Brain pericyte (primary cell): ENCODE data around the gene FAM120B.

Experiments used
- DNase-seq: peaks from one replicate; pipeline ENCODE4 v3.0.0-alpha.2; 2012; ENCODE audit warnings: low read depth, low spot score

Gene FAM120B

GRCh38 chr6:170355661-170356060 lies 49.1 kb downstream of the FAM120B start:
- DNase-seq: no peak

GRCh38 chr6:170357812-170358211 lies 51.3 kb downstream of the FAM120B start:
- DNase-seq: no peak

- no peak for DNase-seq
Measured at GRCh38 chr6:170358496-170358895, 51.9 kb downstream of the FAM120B start.

GRCh38 chr6:170360476-170360875 lies 53.9 kb downstream of the FAM120B start:
- no peak for DNase-seq

GRCh38 chr6:170361335-170361734 lies 54.8 kb downstream of the FAM120B start:
- DNase-seq: no peak

GRCh38 chr6:170362121-170362520 lies 55.6 kb downstream of the FAM120B start:
- no peak for DNase-seq

GRCh38 chr6:170363255-170363654 lies 56.7 kb downstream of the FAM120B start:
- DNase-seq: no peak

GRCh38 chr6:170365121-170365520 lies 58.6 kb downstream of the FAM120B start:
- no peak for DNase-seq

GRCh38 chr6:170365593-170365992 lies 59.0 kb downstream of the FAM120B start:
- no peak for DNase-seq

- DNase-seq: no peak
Measured at GRCh38 chr6:170366248-170366960, 59.8 kb downstream of the FAM120B start.

GRCh38 chr6:170367241-170367640 lies 60.7 kb downstream of the FAM120B start:
- peak; percentile 64 for DNase-seq

- no peak for DNase-seq
Measured at GRCh38 chr6:170368544-170368943, 62.0 kb downstream of the FAM120B start.

- no peak for DNase-seq
Measured at GRCh38 chr6:170369403-170369802, 62.8 kb downstream of the FAM120B start.

- no peak for DNase-seq
Measured at GRCh38 chr6:170370416-170370815, 63.9 kb downstream of the FAM120B start.

GRCh38 chr6:170371080-170371479 lies 64.5 kb downstream of the FAM120B start:
- no peak for DNase-seq

- no peak for DNase-seq
Measured at GRCh38 chr6:170371588-170371987, 65.0 kb downstream of the FAM120B start.

- DNase-seq: no peak
Measured at GRCh38 chr6:170372380-170373325, 66.1 kb downstream of the FAM120B start.

- DNase-seq: no peak
Measured at GRCh38 chr6:170374571-170375444, 68.2 kb downstream of the FAM120B start.

GRCh38 chr6:170375661-170376060 lies 69.1 kb downstream of the FAM120B start:
- DNase-seq: no peak

- DNase-seq: no peak
Measured at GRCh38 chr6:170376386-170377043, 70.0 kb downstream of the FAM120B start.

- DNase-seq: no peak
Measured at GRCh38 chr6:170378502-170378901, 71.9 kb downstream of the FAM120B start.
